Liver (tissue), 2 donors: ENCODE results near the gene TMEM117.

ENCODE experiments used
- TF ChIP-seq, protein P1 (sequence below): IDR thresholded peaks from 2 replicates; pipeline ENCODE4 v1.6.1; 2016; ENCODE audit warnings: antibody characterized with exemption
- TF ChIP-seq, protein P2 (sequence below): fragments of 150-350 bp; IDR thresholded peaks from 2 replicates; pipeline ENCODE4 v1.5.1; 2017; ENCODE audit warnings: improper control_type of control experiment, low read depth, low read length; ENCODE audit not compliant: missing input control
- donor health status: healthy.

DNA sequence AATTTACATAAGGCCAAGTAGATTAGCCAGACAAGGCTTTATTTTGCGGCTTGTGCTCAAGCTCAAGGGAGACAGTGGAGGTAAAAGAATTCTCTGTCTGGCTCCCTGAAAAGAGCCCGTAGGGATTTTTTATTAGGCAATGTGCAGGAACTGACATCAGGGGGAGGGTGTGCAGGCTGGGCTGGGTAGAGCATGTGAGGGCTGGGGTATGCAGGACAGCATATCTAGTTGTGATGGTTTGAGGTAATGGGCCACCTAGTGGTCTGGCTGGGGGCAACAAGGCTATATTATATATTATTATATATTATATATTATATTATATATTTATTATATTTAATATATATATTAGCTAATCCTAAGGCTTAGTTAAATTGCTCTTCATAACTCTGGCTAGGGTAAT is 102.1 kb downstream of the TMEM117 start:
- TF ChIP-seq, protein P1, sequence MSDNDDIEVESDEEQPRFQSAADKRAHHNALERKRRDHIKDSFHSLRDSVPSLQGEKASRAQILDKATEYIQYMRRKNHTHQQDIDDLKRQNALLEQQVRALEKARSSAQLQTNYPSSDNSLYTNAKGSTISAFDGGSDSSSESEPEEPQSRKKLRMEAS: no peak
- TF ChIP-seq, protein P2, sequence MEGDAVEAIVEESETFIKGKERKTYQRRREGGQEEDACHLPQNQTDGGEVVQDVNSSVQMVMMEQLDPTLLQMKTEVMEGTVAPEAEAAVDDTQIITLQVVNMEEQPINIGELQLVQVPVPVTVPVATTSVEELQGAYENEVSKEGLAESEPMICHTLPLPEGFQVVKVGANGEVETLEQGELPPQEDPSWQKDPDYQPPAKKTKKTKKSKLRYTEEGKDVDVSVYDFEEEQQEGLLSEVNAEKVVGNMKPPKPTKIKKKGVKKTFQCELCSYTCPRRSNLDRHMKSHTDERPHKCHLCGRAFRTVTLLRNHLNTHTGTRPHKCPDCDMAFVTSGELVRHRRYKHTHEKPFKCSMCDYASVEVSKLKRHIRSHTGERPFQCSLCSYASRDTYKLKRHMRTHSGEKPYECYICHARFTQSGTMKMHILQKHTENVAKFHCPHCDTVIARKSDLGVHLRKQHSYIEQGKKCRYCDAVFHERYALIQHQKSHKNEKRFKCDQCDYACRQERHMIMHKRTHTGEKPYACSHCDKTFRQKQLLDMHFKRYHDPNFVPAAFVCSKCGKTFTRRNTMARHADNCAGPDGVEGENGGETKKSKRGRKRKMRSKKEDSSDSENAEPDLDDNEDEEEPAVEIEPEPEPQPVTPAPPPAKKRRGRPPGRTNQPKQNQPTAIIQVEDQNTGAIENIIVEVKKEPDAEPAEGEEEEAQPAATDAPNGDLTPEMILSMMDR: no peak
